ENCODE data around the gene CFHR4.
"Not testable (repeated sequence)": the region's sequence is repeated elsewhere in the genome, so short reads cannot be mapped to it uniquely, and the experiment has no call there.

The CFHR4 gene

GRCh38 chr1:196941474-196941873 is 53.6 kb downstream of the CFHR4 start:
- DNase-seq (ENCODE audit: low spot score), result not testable (repeated sequence)

- DNase-seq (ENCODE audit: low spot score), result not testable (repeated sequence)
Observed at GRCh38 chr1:196943568-196943967, 55.7 kb downstream of the CFHR4 start, which contains the start of gene CFHR2. CFHR2 (plus strand) TSS chr1:196943738; CDS start chr1:196943881, 143 bp downstream.

- DNase-seq (ENCODE audit: low spot score), result no peak
Observed at GRCh38 chr1:196951711-196952394, 64.0 kb downstream of the CFHR4 start.

GRCh38 chr1:196954778-196955177 is 66.9 kb downstream of the CFHR4 start:
- DNase-seq (ENCODE audit: low spot score), result no peak

- no peak for DNase-seq (ENCODE audit: low spot score)
Observed at GRCh38 chr1:196955926-196956325, 68.1 kb downstream of the CFHR4 start.

- no peak for DNase-seq (ENCODE audit: low spot score)
Observed at GRCh38 chr1:196960854-196961253, 73.0 kb downstream of the CFHR4 start.
